ENCODE results near the gene ACBD3.

ACBD3 gene

DNA sequence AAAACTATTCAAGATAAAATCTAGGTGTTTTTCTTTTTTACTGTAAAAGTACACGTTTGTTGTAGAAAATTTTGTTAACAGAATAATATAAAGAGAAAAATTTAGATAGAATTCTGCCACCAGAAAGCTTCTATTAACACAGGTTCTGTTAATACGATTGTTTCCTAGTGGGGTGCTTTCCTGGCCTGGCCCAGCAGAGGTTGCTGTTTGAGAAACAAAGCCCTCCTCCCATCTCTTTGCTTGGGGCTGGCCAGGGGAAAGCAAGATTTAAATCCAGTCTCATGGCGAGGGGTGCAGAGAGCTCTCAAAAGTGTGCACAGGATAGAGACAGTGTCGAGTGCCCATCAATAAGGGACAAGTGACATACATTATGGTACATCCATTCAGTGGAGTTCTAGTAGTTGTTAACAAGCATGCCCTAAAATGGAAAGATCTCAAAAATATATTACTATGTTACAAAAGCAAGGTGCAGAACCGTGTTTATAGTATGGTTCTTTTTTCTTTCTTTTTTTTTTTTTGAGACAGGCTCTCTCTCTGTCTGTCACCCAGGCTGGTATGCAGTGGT, 14.6 kb upstream of the ACBD3 start:
- no peak for DNase-seq

DNA sequence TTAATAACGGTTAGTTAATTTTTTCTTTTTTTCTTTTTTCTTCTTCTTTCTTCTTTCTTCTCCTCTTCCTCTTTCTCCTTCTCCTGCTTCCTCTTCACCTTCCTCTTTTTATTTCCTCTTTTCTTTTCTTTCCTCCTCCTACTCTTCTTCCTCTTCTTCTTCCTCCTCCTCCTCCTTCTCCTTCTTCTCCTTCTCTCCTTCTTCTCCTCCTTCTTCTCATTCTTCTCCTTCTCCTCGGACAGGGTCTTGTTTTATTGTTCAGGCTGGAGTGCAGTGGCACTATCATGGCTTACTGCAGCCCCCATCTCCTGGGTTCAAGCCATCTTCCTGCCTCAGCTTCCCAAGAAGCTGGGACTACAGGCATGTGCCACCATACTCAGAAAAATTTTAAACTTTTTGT, 13.4 kb upstream of the ACBD3 start:
- DNase-seq = no peak

DNA sequence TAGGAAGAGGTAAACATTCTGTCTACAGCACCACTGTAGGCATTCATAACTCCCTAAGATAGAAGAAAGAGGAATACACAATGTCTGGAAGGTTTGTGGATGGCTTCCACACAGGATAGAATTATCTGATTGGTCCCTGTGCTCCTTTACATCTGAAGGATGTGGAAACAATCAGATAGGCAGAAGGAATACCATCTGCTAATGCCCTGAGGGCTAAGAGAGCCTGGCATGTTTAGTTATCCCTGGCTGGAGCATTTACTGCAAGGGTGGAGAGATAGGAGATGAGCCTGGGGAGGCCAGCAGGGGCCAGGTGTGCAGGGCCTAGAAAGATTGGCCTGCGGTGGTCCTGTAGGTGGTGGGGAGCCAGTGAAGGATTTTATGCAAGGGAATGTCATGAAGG, 8.6 kb upstream of the ACBD3 start:
- DNase-seq = no peak

- no peak for DNase-seq
These were observed 839 bp upstream of the ACBD3 start for GRCh38 chr1:226187380-226187779.

DNA sequence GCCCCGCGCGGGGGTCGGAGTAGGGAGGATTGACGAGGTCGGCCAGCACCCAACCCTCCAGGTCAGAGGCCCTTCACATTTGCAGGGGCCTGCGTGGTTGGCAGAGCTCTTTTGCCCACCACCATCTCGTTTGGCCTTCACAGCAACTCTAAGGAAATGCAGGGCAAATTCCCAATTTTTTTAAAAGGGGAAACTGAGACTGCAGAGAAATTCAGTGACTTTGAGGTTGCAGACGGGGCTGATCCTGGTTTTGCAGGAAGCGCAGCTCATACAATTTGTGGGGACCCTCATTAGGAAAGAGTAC, 430 bp upstream of the ACBD3 start:
- no peak for DNase-seq

DNA sequence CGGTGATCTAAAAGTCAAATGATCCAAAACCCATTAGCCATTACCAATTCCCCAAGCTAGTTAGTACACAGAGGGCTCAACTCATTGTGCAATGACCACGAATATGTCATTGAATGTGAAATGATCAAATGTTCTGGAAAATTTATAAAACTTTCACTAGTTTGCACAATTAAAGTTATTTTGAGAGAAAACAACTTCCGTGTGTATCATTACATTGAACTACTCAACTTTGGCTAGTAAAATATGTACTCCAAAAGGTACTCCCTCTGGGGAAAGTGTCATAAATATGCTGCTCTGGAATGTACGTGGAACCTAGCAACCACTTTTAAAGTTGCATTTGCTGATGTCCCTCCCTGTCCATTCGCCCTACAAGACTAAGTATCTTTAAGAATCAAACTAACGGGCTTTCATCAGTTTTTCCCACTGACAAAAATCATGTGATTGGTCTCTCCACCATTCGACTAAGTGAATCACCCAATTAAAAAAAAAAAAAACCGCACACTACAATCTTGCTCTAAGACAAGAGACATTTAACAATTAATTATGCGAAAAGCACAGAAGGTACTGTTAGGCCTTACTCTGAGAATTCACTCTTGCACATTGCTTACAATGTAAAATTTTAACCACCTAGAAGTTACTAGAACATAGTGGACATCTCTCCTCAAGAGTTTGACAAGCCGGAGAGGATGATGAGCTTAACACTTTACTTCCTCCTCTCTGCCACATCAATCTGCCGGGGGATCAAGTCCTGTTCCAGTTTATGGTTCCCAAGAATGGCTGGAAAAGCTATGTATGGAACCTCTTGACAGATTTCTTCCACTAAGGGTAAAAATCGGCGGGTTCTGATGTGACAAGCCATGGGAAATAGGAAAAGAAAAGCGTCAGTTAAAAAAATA, 1.2 kb downstream of the ACBD3 start:
- DNase-seq = no peak

GRCh38 chr1:226181996-226182714, 4.4 kb downstream of the ACBD3 start:
- DNase-seq = peak; percentile 47

DNA sequence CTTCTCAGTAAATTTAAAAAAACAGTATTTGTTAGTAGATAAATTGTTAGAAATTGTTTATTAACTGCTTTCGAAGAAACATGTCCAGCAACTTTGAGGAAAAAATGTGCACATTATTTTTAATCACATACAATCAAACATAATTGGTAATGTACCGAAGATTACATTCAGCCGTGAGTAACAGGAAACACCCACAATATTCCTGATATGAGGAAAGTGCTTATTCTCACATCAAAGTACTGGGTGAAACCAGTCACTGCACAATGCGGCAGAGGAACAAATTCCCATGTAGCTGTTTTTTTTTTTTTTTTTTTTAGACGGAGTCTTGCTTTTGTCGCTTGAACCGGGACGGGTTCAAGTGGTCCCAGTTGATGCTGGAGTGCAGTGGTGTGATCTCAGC, 9.7 kb downstream of the ACBD3 start:
- no peak for DNase-seq

DNA sequence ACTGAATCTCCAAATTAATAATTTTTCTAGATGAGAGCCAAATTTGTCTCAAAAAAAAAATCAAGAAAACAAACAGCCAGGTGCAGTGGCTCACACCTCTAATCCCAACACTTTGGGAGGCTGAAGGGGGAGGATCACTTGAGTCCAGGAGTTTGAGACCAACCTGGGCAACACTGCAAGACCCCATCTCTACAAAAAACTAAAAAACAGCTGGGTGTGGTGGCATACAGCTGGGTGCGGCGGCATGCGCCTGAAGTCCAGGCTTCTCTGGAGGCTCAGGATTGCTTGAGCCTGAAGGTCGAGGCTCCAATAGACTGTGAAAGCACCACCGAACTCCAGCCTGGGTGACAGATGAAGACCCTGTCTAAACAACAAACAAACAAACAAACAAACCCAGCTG, 14.0 kb downstream of the ACBD3 start:
- no peak for DNase-seq

GRCh38 chr1:226166341-226166740, 20.2 kb downstream of the ACBD3 start:
- no peak for DNase-seq

DNA sequence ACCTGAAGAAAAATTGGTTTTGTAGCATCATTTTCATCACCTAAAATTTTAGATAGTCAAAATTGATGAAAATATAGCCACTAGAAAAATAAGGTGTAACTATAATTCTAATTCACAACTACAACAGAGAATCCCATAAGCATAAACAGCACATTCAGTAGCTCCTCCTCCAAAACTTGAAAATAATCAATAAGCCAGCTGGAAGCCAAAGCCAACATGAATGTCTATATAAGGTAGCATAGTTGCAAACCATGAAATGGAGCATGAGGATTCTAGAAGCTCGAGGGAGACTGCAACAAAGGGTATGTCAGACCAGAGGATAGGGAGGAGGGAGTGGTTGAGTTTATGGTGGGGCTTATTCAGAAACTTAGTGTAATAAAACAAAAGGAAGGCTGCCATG, 22.4 kb downstream of the ACBD3 start:
- DNase-seq = no peak

GRCh38 chr1:226162898-226163297, 23.6 kb downstream of the ACBD3 start:
- no peak for DNase-seq

DNA sequence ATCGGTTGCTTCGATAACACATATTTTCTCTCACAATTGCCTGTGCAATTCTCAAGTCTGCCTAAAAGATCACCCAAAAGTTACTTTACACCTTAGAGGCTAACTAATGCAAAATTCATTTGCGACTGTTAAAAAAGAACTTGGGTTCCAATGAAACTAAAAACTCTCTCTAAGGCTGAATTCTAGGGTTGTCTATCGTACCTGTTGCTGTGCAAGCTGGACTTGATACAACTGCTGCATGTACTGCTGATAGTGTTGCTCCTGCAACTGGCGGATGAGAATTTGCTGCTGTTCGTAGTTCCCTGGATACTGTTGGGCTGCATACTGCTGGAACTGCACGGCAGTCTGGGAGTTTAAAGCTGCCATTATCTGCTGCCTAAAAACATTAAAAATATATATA, 27.6 kb downstream of the ACBD3 start:
- no peak for DNase-seq

GRCh38 chr1:226158457-226158856, 28.1 kb downstream of the ACBD3 start:
- DNase-seq = no peak

DNA sequence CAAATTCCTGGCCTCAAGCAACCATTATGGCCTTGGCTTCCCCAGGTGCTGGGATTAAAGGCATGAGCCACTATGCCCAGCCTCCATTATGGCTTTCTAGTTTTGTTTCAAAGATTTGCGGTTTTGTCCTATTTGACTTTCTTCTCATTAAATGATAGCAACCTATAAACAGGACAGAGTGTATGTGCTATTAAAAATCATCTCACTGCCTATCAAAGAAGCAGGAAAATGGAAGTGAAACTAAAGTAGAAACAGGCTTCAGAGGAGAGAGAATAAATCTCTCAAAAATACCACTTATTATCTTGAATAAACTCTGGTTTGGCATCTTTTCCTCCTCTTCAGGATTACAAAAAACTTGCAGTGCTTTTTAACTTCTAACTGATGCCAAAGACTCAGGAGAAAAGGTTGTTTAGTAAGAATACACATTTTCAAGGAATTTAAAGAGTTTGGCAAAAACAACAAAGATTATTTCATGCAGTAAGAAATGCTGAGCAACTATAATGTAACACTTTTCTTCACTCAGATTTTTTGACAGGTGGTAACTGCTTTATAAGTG, 28.7 kb downstream of the ACBD3 start:
- DNase-seq = no peak

GRCh38 chr1:226154593-226154992, 31.9 kb downstream of the ACBD3 start:
- DNase-seq = no peak

- no peak for DNase-seq
These were observed 36.7 kb downstream of the ACBD3 start for GRCh38 chr1:226149806-226150205.

- no peak for DNase-seq
These were observed 38.4 kb downstream of the ACBD3 start for GRCh38 chr1:226148121-226148648.

DNA sequence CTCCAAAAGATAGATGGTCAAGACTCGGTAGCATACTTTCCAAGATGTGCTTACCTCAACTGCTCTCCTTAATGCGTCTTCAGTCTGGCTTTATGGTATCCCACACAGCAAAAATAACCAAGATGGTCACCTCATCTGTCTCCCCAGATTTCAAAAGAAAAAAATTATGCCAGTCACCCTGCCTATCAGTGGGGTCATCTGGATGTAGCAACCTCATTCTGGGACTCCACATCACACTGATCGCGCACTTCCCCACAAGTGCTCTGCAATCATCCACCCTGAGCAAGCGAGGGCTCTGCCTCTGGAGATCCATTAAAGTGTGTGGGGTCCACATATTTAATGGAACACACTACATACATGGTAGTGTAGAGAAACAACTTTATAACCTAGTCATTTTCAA, 42.5 kb downstream of the ACBD3 start:
- DNase-seq = no peak

DNA sequence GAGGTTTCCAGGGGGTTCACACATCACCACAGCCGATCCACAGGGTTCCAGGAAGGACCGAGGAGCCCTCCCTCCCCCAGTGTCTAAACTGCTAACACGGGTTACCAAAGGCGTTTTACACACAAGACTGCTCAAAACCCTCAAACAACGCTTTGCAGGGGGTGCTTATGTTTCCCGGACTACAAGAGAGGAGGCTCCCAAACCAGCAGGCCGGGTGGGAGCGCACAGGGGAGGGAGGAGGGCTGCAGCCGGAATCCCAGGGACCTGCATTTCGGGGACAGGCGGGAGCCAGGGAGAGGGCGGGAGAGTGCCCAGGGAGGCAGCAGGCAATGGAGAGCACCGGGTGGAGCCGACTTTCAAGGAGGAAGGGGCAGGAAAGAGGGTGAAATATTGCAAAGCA, 50.8 kb downstream of the ACBD3 start:
- no peak for DNase-seq

GRCh38 chr1:226135059-226135651, 51.4 kb downstream of the ACBD3 start:
- DNase-seq = no peak

DNA sequence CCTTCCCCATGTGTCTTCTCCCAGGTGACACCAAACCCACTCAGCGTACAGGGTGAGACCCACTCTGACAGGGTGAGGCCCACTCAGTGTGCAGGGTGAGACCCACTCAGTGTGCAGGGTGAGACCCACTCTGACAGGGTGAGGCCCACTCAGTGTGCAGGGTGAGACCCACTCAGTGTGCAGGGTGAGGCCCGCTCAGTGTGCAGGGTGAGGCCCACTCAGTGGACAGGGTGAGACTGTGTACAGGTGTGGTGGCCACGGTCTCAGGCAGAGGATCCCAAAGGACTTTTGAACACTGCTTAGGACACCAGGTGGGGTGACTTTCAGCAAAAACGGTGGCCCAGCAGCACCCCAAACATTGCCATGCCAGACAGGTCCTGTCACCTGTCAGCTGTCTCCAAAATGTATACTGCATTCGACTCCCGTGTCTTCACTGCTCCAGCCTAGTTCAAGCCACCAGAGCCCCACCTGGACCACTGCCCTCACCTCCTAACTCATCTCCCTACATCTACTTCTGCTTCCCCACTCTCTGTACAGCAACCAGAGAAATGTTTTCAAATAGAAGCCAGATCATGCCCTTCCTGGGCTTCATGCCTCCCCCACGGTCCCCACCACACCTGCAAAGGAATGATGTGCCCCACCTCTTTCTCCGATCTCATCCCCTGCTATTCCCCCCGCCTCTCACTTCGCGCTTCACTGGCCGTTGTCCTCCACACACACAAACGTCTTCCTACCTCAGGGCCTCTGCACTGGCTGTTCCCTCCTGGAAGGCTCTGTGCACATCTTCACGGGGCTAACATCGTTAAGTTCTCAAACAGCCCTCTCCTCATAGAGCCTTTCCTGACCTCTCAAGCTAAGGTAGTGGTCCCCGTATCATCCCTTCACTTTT, 52.1 kb downstream of the ACBD3 start:
- no peak for DNase-seq

Data from 8988T (cell line).